AG04449 (cell line): ENCODE measurements around the gene ARPP19.
"Not testable (repeated sequence)": the region's sequence is repeated elsewhere in the genome, so short reads cannot be mapped to it uniquely, and the experiment has no call there.

Experiments used
- CTCF ChIA-PET: fragments of 350-600 bp; formaldehyde crosslinking; extraction: SDS; loops from one replicate; lab custom pipeline; 2021; ENCODE audit warnings: antibody characterized with exemption; lab: Yijun Ruan, JAX
- POLR2A ChIA-PET: fragments of 400-600, 350-600 bp; formaldehyde crosslinking; extraction: SDS; loops from one replicate; lab custom pipeline; 2020; ENCODE audit warnings: antibody characterized with exemption, inconsistent platforms; lab: Yijun Ruan, JAX
- DNase-seq: peaks from one replicate; pipeline ENCODE4 v3.0.0-alpha.2; 2010; ENCODE audit warnings: low read depth, low spot score
- H3K4me3 ChIP-seq: 2 replicates; pipeline ENCODE4 v1.5.1; 2011; ENCODE audit warnings: low read depth, mild to moderate bottlenecking, control low read depth, low read length
- TF ChIP-seq, protein P1 (sequence below): IDR thresholded peaks from one replicate; pipeline ENCODE4 v1.5.1; 2011; ENCODE audit warnings: mild to moderate bottlenecking, moderate library complexity, low read length, control low read depth, inconsistent platforms; ENCODE audit not compliant: insufficient read depth; ENCODE audit errors: missing control alignments

The ARPP19 gene

DNA sequence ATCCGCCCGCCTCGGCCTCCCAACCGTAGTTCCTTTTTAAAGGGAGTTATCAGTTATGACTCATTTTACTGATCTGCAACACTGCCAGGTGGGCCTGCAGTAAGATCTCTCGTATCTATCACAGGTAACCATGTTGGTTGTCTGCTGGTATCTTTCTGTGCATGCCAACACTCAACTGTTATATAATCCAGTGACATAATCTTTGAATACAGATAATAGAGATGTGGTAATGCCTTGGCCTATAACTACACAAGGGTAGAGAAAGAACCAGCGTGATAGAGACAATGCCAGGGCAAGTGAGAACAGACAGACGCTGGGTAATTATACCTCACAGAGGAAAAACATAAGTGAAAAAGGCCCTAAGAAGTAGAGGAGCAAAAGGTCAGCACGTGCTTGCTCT is 11.0 kb upstream of the ARPP19 start:
- CTCF ChIA-PET = no interaction called here
- POLR2A ChIA-PET = no interaction called here
- no peak for DNase-seq
- no peak overlapping the region for H3K4me3 ChIP-seq
- TF ChIP-seq, protein P1, sequence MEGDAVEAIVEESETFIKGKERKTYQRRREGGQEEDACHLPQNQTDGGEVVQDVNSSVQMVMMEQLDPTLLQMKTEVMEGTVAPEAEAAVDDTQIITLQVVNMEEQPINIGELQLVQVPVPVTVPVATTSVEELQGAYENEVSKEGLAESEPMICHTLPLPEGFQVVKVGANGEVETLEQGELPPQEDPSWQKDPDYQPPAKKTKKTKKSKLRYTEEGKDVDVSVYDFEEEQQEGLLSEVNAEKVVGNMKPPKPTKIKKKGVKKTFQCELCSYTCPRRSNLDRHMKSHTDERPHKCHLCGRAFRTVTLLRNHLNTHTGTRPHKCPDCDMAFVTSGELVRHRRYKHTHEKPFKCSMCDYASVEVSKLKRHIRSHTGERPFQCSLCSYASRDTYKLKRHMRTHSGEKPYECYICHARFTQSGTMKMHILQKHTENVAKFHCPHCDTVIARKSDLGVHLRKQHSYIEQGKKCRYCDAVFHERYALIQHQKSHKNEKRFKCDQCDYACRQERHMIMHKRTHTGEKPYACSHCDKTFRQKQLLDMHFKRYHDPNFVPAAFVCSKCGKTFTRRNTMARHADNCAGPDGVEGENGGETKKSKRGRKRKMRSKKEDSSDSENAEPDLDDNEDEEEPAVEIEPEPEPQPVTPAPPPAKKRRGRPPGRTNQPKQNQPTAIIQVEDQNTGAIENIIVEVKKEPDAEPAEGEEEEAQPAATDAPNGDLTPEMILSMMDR = no peak

DNA sequence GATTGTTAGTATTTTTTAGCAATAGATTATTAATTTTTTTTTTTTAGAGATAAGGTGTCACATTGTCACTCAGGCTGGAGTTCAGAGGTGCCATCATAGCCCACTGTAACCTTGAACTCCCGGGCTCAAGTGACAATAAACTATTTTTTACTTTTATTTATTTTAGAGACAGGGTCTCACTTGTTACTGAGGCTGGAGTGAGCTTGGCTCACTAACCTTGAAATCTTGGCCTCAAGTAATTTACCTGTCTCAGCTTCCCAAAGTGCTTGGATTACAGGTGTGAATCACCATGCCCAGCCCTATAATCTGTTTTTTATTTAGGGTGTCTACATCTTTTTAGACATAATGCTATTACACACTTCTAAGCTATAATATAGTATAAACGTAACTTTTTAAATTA is 7.9 kb upstream of the ARPP19 start:
- CTCF ChIA-PET = interaction anchor here (1.0 to 1.3 kb wide), 2 partner anchors 173 to 319 kb away, joined by 3 read pairs; no protein-coding TSS in a partner anchor

DNA sequence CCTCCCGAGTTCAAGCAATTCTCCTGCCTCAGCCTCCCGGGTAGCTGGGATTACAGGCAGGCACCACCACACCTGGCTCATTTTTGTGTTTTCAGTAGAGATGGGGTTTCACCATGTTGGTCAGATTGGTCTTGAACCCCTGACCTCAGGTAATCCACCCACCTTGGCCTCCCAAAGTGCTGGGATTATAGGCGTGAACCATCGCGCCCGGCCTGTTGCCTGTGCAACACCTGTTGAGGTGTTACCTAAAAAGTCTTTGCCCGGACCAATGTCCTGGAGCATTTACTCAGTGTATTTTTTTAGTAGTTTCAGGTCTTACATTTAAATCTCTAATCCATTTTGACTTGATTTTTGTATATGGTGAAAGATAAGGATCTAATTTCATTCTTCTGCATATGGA is 6.7 kb upstream of the ARPP19 start:
- POLR2A ChIA-PET, DNase-seq, H3K4me3 ChIP-seq: not testable (repeated sequence)
- CTCF ChIA-PET = interaction anchor here (1.3 kb wide), 1 partner anchor 318 kb away, joined by 3 read pairs; no protein-coding TSS in a partner anchor

More for the DNA sequence above, 7.9 kb upstream of the ARPP19 start:
- POLR2A ChIA-PET = no interaction called here
- TF ChIP-seq, protein P1 = no peak
- no peak overlapping the region for H3K4me3 ChIP-seq
- no peak for DNase-seq

DNA sequence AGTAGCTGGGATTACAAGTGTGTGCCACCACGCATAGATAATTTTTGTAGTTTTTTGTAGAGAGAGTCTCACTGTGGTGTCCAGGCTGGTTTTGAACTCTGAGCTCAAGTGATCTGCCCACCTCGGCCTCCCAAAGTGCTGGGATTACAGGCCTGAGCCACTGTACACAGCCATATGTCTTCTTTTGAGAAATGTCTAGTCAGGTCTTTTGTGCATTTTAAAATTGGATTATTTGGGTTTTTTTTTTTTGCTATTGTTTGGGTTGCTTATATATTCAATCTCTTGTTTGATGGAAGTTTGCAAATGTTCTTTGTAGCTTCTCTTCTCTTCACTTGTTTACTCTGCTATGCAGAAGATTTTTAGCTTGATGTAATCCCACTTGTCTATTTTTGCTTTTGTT is 6.2 kb upstream of the ARPP19 start:
- POLR2A ChIA-PET = no interaction called here
- TF ChIP-seq, protein P1 = no peak
- CTCF ChIA-PET = no interaction called here
- no peak for DNase-seq
- no peak overlapping the region for H3K4me3 ChIP-seq

DNA sequence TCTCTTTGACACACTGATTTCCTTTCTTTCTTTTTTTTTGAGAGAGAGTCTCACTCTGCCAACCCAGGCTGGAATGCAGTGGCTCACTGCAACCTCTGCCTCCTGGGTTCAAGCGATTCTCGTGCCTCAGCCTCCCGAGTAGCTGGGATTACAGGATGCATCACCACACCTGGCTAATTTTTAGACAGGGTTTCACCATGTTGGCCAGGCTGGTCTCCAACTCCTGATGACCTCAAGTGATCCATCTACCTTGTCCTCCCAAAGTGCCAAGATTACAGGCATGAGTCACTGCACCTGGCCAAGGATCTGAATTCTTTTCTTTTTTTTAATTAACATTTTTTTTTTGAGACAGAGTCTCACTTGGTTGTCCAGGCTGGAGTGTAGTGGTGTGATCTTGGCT is 5.8 kb upstream of the ARPP19 start:
- DNase-seq, H3K4me3 ChIP-seq, CTCF ChIA-PET, POLR2A ChIA-PET: not testable (repeated sequence)

DNA sequence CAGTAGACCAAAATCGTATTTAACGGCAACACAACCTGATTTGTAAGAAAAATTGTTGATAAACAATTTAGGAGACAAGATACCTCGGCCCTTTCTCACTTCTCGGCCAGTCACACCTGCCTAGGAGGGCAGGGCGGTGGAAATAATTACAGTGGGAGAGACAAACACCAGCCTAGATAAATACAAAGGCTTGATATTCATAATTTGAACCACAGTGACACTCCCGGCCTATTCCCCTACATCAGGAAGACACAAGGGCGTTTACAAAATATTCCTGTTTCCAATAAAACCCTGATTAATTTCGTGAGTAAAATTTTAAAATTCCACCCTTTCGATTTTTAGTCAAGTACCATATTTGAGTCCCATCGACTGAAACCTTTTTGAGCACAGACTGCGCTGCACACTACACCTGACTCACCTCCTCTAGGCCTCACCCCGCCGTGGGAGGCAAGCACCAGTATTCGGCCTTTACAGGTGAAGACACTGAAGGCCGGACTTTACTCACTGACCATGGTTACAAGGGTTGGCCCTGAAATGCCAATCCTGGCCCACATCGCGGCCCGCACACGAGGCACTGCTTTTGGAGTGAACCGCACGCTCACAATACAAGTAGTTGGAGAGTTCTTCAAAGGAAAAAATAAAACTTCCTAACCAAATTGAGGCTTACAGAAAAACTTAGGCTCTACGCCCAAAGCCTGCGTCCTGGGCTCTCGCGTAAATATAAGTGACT is 794 bp downstream of the ARPP19 start:
- TF ChIP-seq, protein P1 = no peak
- no peak for DNase-seq
- peak overlapping the region; percentile 65 for H3K4me3 ChIP-seq
- CTCF ChIA-PET = no interaction called here
- POLR2A ChIA-PET = no interaction called here

DNA sequence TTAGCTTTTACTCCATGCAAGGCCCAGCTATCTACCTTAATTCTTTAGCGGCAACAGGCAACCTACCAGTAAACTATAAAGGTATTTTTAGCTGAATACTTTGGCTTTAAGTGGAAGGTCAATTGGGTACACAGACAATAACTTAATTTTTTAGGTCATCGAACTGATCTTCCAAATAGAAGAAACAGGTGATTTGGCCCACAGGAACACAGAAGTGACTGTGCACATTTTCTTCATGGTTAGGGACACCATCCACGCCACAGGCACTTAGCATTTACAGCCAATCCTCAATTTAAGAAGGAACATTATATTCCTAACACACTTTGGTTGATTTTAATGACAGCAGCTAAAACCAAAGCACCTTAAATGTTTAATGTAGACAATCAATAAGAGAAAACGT is 1.9 kb downstream of the ARPP19 start:
- POLR2A ChIA-PET = interaction anchor here (0.5 kb wide), 1 partner anchor 218 kb away, joined by 4 read pairs; no protein-coding TSS in a partner anchor
- H3K4me3 ChIP-seq = peak overlapping the region; percentile 65
- CTCF ChIA-PET = interaction anchor here (1.5 kb wide), 1 partner anchor 235 kb away, joined by 3 read pairs; no protein-coding TSS in a partner anchor
- TF ChIP-seq, protein P1 = no peak
- no peak for DNase-seq

DNA sequence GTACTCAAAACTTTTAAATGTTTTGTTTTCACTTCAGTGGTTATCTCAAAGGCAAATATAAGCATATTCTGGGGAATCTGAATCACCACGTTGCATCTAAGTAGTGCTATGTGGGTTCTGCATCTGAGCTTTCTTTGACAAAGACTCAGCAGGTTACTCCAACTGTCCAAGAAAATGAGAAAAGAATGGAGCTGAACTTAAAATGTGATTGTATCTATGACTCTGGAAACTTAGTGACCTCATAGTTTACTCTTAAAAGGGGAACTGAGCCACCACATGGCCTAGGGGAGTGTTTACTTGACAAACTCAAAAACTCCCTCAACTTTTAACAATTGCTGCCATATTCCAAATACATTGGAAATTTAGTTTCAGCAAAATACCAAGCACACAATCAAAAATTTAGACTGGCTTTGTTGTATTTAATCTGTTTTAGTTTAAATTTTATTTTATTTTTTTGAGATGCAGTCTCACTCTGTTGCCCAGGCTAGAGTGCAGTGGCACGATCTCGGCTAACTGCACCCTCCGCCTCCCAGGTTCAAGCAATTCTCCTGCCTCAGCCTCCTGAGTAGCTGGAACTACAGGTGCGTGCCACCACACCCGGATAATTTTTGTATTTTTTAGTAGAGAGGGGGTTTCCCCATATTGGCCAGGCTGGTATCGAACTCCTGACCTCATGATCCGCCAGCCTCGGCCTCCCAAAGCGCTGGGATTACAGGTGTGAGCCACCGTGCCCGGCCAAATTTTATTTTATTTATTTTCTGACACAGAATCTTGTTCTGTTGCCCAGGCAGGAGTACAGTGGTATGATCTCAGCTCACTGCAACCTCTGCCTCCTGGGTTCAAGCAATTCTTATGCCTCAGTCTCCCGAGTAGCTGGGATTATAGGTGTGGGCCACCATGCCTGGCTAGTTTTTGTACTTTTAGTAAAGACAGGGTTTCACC is 3.1 kb downstream of the ARPP19 start:
- DNase-seq = not testable (repeated sequence)

More for the DNA sequence above, 3.1 kb downstream of the ARPP19 start:
- CTCF ChIA-PET = interaction anchor here (0.8 to 1.7 kb wide), 4 partner anchors 169 to 315 kb away, joined by 3 to 5 read pairs (median 3); no protein-coding TSS in a partner anchor
- POLR2A ChIA-PET, H3K4me3 ChIP-seq: not testable (repeated sequence)
